BJ (cell line): ENCODE data around the gene SH3PXD2B. TPM values are rescaled to one million over a fixed set of nuclear protein-coding genes. Genes with fewer than 3 reads are reported as not detected.

Experiments
- CTCF ChIA-PET: fragments of 350-600 bp; formaldehyde crosslinking; extraction: SDS; loops from one replicate; lab custom pipeline; 2021; ENCODE audit warnings: antibody characterized with exemption, inconsistent platforms; lab: Yijun Ruan, JAX
- POLR2A ChIA-PET: fragments of 300-600 bp; sonication (Branson Sonifier 250); formaldehyde crosslinking; extraction: SDS; loops from one replicate; lab custom pipeline; 2021; ENCODE audit warnings: antibody characterized with exemption; lab: Charles Lee
- DNase-seq: peaks from one replicate; pipeline ENCODE4 v3.0.0-alpha.2; 2011; ENCODE audit warnings: low read depth
- H3K27me3 ChIP-seq: 2 replicates; pipeline ENCODE4 v1.6.0; 2011; ENCODE audit warnings: low read length; ENCODE audit not compliant: control insufficient read depth, insufficient read depth
- H3K36me3 ChIP-seq: 2 replicates; pipeline ENCODE4 v1.5.1; 2011; ENCODE audit warnings: low read length; ENCODE audit not compliant: control insufficient read depth, insufficient read depth
- H3K4me3 ChIP-seq: 2 replicates; pipeline ENCODE4 v1.5.1; 2011; ENCODE audit warnings: low read depth, mild to moderate bottlenecking, control low read depth, low read length
- CTCF ChIP-seq: IDR thresholded peaks from 2 replicates; pipeline ENCODE4 v1.5.1; 2011; ENCODE audit warnings: low read depth, mild to moderate bottlenecking, control low read depth, inconsistent platforms, low read length, moderate library complexity; ENCODE audit not compliant: insufficient read depth
- polyA plus RNA-seq: library from polyadenylated mRNA; depleted of rRNA; stranded (reverse); fragments of >200 nt; gene quantifications from 2 replicates; pipeline ENCODE4 v1.2.3, GENCODE V29; 2011

The SH3PXD2B gene
- polyA plus RNA-seq, 1 experiment = 15.5 TPM

GRCh38 chr5:172443441-172444109 lies 10.8 kb downstream of the SH3PXD2B start:
- no peak for TF ChIP-seq CTCF
- Histone ChIP-seq H3K36me3 (peaks cover 1% of the 10 kb centered on the region), H3K4me3 (no peak overlapping the region), H3K27me3 (no peaks in the 10 kb centered on the region)
- CTCF ChIA-PET = interaction anchor here (0.7 to 1.7 kb wide), 3 partner anchors 10 to 18 kb away, joined by 3 to 9 read pairs (median 4); no protein-coding TSS in a partner anchor
- peak; percentile 82 for DNase-seq
- POLR2A ChIA-PET = no interaction called here

- Histone ChIP-seq H3K36me3 (peaks cover 1% of the 10 kb centered on the region; the same call in 1 of the 2 replicates), H3K4me3 (no peak overlapping the region), H3K27me3 (no peaks in the 10 kb centered on the region)
- TF ChIP-seq CTCF = no peak
- ChIA-PET POLR2A (no interaction called here), CTCF (no interaction called here)
- DNase-seq = no peak
Measured at GRCh38 chr5:172442592-172442991, 11.7 kb downstream of the SH3PXD2B start.

GRCh38 chr5:172441262-172441751 lies 13.0 kb downstream of the SH3PXD2B start:
- CTCF ChIA-PET = interaction anchor here (2.9 kb wide), 1 partner anchor 10 kb away, joined by 34 read pairs; no protein-coding TSS in a partner anchor
- DNase-seq = no peak

GRCh38 chr5:172440486-172440885 lies 13.8 kb downstream of the SH3PXD2B start:
- no peak overlapping the region for H3K4me3 ChIP-seq
- peaks cover 3% of the 10 kb centered on the region; the same call in 1 of the 2 replicates for H3K36me3 ChIP-seq
- ChIA-PET CTCF (interaction anchor here (2.9 kb wide), 1 partner anchor 11 kb away, joined by 34 read pairs; no protein-coding TSS in a partner anchor), POLR2A (no interaction called here)
- no peak for DNase-seq
- TF ChIP-seq CTCF = no peak
- no peaks in the 10 kb centered on the region for H3K27me3 ChIP-seq

More at GRCh38 chr5:172441262-172441751, 13.0 kb downstream of the SH3PXD2B start:
- Histone ChIP-seq H3K27me3 (no peaks in the 10 kb centered on the region), H3K36me3 (peaks cover 2% of the 10 kb centered on the region; the same call in 1 of the 2 replicates), H3K4me3 (no peak overlapping the region)
- POLR2A ChIA-PET = no interaction called here
- no peak for TF ChIP-seq CTCF

- peaks cover 3% of the 10 kb centered on the region; the same call in 1 of the 2 replicates for H3K36me3 ChIP-seq
- DNase-seq = no peak
- H3K27me3 ChIP-seq = no peaks in the 10 kb centered on the region
- H3K4me3 ChIP-seq = no peak overlapping the region
- POLR2A ChIA-PET = no interaction called here
- CTCF ChIA-PET = interaction anchor here (2.9 kb wide), 1 partner anchor 11 kb away, joined by 34 read pairs; no protein-coding TSS in a partner anchor
- TF ChIP-seq CTCF = no peak
Measured at GRCh38 chr5:172439785-172440477, 14.4 kb downstream of the SH3PXD2B start.
